K562 (cell line): ENCODE data around the gene PCNX2. TPM values are rescaled to one million over a fixed set of nuclear protein-coding genes. Genes with fewer than 3 reads are reported as not detected.

Source experiments
- ATAC-seq: fragments of 200-7000 bp; cut with Tn5 transposase; 3 replicates; pipeline ENCODE4 v1.9.1; 2020; ENCODE audit warnings: moderate library complexity
- BruUV-seq: library from RNA; stranded (reverse); fragments of 400-500 nt; replicated peaks from 2 replicates; lab custom pipeline; 2021; lab: Mats Ljungman, UMichigan
- CTCF ChIA-PET: fragments of 300-600 bp; formaldehyde crosslinking; extraction: SDS; loops from one replicate; lab custom pipeline; 2021; ENCODE audit warnings: low intra/inter-chr PET ratio; lab: Yijun Ruan, JAX
- POLR2A ChIA-PET: fragments of 300-600, 350-650 bp; sonication (Branson Sonifier 250); formaldehyde crosslinking; extraction: SDS; loops from one replicate; lab custom pipeline; 2021; ENCODE audit warnings: antibody characterized with exemption, inconsistent platforms; lab: Yijun Ruan, JAX
- DNase-seq, 4 experiments: peaks; one replicate each; pipeline versions ENCODE4 v3.0.0 to v3.0.0-alpha.2; 2011 to 2018; ENCODE audit warnings: low spot score in 3 of 4, mixed read lengths in 3 of 4; ENCODE audit errors: extremely low read depth in 1 of 4
- FAIRE-seq: peaks from 2 replicates; lab custom pipeline; 2011; peaks lifted over from hg19 to GRCh38; lab: Jason Lieb, UNC
- H2AFZ ChIP-seq: 2 replicates; pipeline ENCODE4 v1.6.0; 2011; ENCODE audit warnings: low read depth, low read length, control low read depth, inconsistent platforms
- H3K27ac ChIP-seq: fragments of 200-600 bp; 3 replicates; pipeline ENCODE4 v1.8.0; 2011; ENCODE audit warnings: low read depth, mild to moderate bottlenecking, control low read depth, inconsistent platforms, low read length, moderate library complexity, mixed read lengths; ENCODE audit errors: extremely low read depth
- H3K27me3 ChIP-seq, 2 experiments: fragments of 300-600 bp in 1 of 2; 2 replicates in 1 of 2; 3 replicates in 1 of 2; pipeline versions ENCODE4 v1.6.0 to v1.8.0; 2011; ENCODE audit warnings: inconsistent platforms in 2 of 2, low read length in 2 of 2, mild to moderate bottlenecking in 1 of 2, mixed read lengths in 1 of 2, moderate library complexity in 1 of 2; ENCODE audit not compliant: control insufficient read depth in 2 of 2, insufficient read depth in 2 of 2
- H3K36me3 ChIP-seq: fragments of 300-600 bp; 3 replicates; pipeline ENCODE4 v1.8.0; 2011; ENCODE audit warnings: mild to moderate bottlenecking, low read length, inconsistent platforms; ENCODE audit not compliant: control insufficient read depth, insufficient read depth
- H3K4me1 ChIP-seq, 2 experiments: fragments of 200-600 bp in 1 of 2; replicated peaks in 1 of 2; 2 replicates in 1 of 2; 3 replicates in 1 of 2; pipeline versions ENCODE4 v1.5.1 to v1.8.0; 2011; ENCODE audit warnings: inconsistent platforms in 2 of 2, low read length in 2 of 2, mild to moderate bottlenecking in 1 of 2, mixed read lengths in 1 of 2, moderate library complexity in 1 of 2; ENCODE audit not compliant: control insufficient read depth in 2 of 2, insufficient read depth in 2 of 2
- H3K4me2 ChIP-seq: 2 replicates; pipeline ENCODE4 v1.6.1; 2011; ENCODE audit warnings: low read length, control low read depth, inconsistent platforms, mixed read lengths; ENCODE audit not compliant: insufficient read depth
- H3K4me3 ChIP-seq: fragments of 200-600 bp; sonication (generic), shearing (Covaris generic); 2 replicates; pipeline ENCODE4 v1.5.1; 2016; ENCODE audit warnings: control low read depth, inconsistent platforms
- H3K79me2 ChIP-seq: fragments of 200-600 bp; 3 replicates; pipeline ENCODE4 v1.8.0; 2011; ENCODE audit warnings: low read length, inconsistent platforms; ENCODE audit not compliant: control insufficient read depth, insufficient read depth
- H3K9ac ChIP-seq, 2 experiments: 2 replicates each; pipeline versions ENCODE4 v1.6.0 to v1.6.1; 2011; ENCODE audit warnings: low read depth in 2 of 2, low read length in 2 of 2, control low read depth in 1 of 2, inconsistent platforms in 1 of 2, mild to moderate bottlenecking in 1 of 2, mixed read lengths in 1 of 2; ENCODE audit not compliant: insufficient read depth in 1 of 2
- H3K9me1 ChIP-seq: one replicate; pipeline ENCODE4 v1.6.0; 2011; ENCODE audit warnings: inconsistent platforms, mild to moderate bottlenecking, low read length, moderate library complexity; ENCODE audit not compliant: control insufficient read depth, insufficient read depth
- H3K9me3 ChIP-seq: replicated peaks from 2 replicates; pipeline ENCODE4 v1.5.1; 2011; ENCODE audit warnings: low read depth, low read length, inconsistent platforms; ENCODE audit not compliant: control insufficient read depth, insufficient read depth
- H4K20me1 ChIP-seq: replicated peaks from 2 replicates; pipeline ENCODE4 v1.6.1; 2011; ENCODE audit warnings: low read length, inconsistent platforms, mixed read lengths; ENCODE audit not compliant: control insufficient read depth, insufficient read depth
- BRF1 ChIP-seq: IDR thresholded peaks from 3 replicates; pipeline ENCODE4 v1.6.1; 2011; ENCODE audit warnings: borderline replicate concordance, mild to moderate bottlenecking; ENCODE audit not compliant: insufficient read length; ENCODE audit errors: extremely low read depth
- CBFA2T3 ChIP-seq: fragments of 450-650 bp; IDR thresholded peaks from 2 replicates; pipeline ENCODE4 v1.6.1; 2017
- FIP1L1 ChIP-seq: fragments of 200-400 bp; formaldehyde crosslinking; IDR thresholded peaks from 2 replicates; pipeline ENCODE4 v1.6.1; 2018; ENCODE audit warnings: mild to moderate bottlenecking, low read depth, low read length; ENCODE audit not compliant: poor library complexity, severe bottlenecking
- GABPB1 ChIP-seq: sonication (generic); formaldehyde crosslinking; IDR thresholded peaks from 2 replicates; pipeline ENCODE4 v1.8.0; 2022; ENCODE audit warnings: mild to moderate bottlenecking, missing genetic modification reagents
- MAFK ChIP-seq: IDR thresholded peaks from 2 replicates; pipeline ENCODE4 v1.6.1; 2011; ENCODE audit warnings: low read length, improper control_type of control experiment
- NR2F6 ChIP-seq: fragments of 450-650 bp; formaldehyde crosslinking; IDR thresholded peaks from 2 replicates; pipeline ENCODE4 v1.4.0; 2020; ENCODE audit warnings: mild to moderate bottlenecking
- STAT5A ChIP-seq: IDR thresholded peaks from 2 replicates; pipeline ENCODE4 v1.6.1; 2012; ENCODE audit warnings: low read length, inconsistent platforms, borderline replicate concordance
- ZNF431 ChIP-seq: sonication (generic); formaldehyde crosslinking; IDR thresholded peaks from 2 replicates; pipeline ENCODE4 v1.8.0; 2022; ENCODE audit warnings: mild to moderate bottlenecking, missing genetic modification reagents
- ZNF766 ChIP-seq: fragments of 200-800 bp; sonication (Bioruptor generic); conservative IDR thresholded peaks from 2 replicates; pipeline ENCODE4 v1.6.1; 2016; ENCODE audit warnings: missing genetic modification characterization, missing compliant biosample characterization
- WGBS: fragments of 100-300 bp; shearing (Covaris generic); methylation state at CpG from one replicate; pipeline ENCODE4 v1.1.6; 2016; ENCODE audit warnings: low coverage, mixed read lengths; ENCODE audit not compliant: insufficient coverage; ENCODE audit errors: missing lambda C conversion rate; 5-methylcytosine and 5-hydroxymethylcytosine counted together
- in situ Hi-C: fragments of 300-500 bp; cut with MboI; formaldehyde crosslinking; loops from 4 replicates; pipeline ENCODE4 v1.15.0; 2018; ENCODE audit warnings: inconsistent platforms, mixed read lengths
- intact Hi-C: fragments of 100-400 bp; cut with micrococcal nuclease; formaldehyde crosslinking; loops from 2 replicates; pipeline ENCODE4 v1.14.2; 2022
- polyA plus RNA-seq, 8 experiments: library from polyadenylated mRNA; depleted of rRNA in 4 of 8; stranded (reverse) in 5 of 8; unstranded in 3 of 8; fragments of >200 nt; fragmentation: Nextera tagmentation in 2 of 8; fragmentation: Illumina TruSeq in 1 of 8; extraction: Ambion mirVana in 2 of 8; extraction: Trizol in 1 of 8; gene quantifications; 2 replicates each; pipeline versions ENCODE4 v1.2.1 to v1.2.3, GENCODE V29; 2011 to 2014; ENCODE audit warnings: inconsistent platforms in 1 of 8, missing spikeins in 1 of 8
- total RNA-seq, 7 experiments: library from RNA; depleted of rRNA in 6 of 7; stranded (reverse); fragments of >200 nt in 6 of 7; fragmentation: Illumina TruSeq in 2 of 7; extraction: Trizol in 2 of 7; gene quantifications; 2 replicates each; pipeline versions ENCODE4 v1.2.1 to v1.2.3, GENCODE V29; 2011 to 2021; ENCODE audit warnings: low replicate concordance in 1 of 7
- TF ChIP-seq, protein P1 (sequence below), 2 experiments: IDR thresholded peaks in 1 of 2; conservative IDR thresholded peaks in 1 of 2; 2 replicates each; pipeline ENCODE4 v1.6.1; 2016; ENCODE audit warnings: low read depth in 2 of 2, mild to moderate bottlenecking in 1 of 2, missing compliant biosample characterization in 1 of 2, missing genetic modification characterization in 1 of 2, moderate library complexity in 1 of 2

Gene PCNX2
- total and polyA plus RNA-seq, 9 of the 15 experiments (the other 6 are each of a cell fraction or from before 2014, with no cell fraction given) = 0.07 to 0.33 TPM; not detected in 7

DNA sequence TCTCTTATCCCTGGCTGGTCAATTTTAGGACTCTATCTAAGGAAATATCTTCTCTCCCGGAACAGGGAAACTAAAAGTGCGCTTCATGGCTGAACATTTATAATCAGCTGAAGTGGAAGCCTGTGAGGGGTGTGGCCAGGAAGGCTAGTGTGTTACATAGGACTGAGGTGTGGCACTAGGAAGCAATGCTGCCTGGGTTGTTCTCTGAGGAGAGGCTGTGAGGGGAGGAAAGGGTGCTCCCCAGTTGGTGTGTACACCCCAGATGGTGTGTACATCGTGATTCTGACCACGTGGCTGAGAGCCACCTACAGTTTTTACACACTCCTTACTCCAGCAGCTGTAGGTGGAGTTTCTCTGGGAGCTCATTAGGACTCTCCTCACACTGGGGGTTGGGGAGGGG lies 328.9 kb downstream of the PCNX2 start:
- TF ChIP-seq MAFK = no peak
- Histone ChIP-seq H3K4me3 (no peak overlapping the region), H3K9me1 (no peaks in the 10 kb centered on the region), H3K9me3 (no peaks in the 10 kb centered on the region), H3K4me1 (no peaks in the 10 kb centered on the region; a peak in 1 of 5 replicates), H3K79me2 (no peaks in the 10 kb centered on the region), H3K27ac (no peak overlapping the region), H3K27me3 (no peaks in the 10 kb centered on the region), H3K36me3 (peaks cover 38% of the 10 kb centered on the region; the same call in 2 of the 3 replicates), H4K20me1 (no peaks in the 10 kb centered on the region), H2AFZ (no peak overlapping the region), H3K9ac (no peak overlapping the region), H3K4me2 (no peak overlapping the region)
- no TSS peak for BruUV-seq
- intact Hi-C loops (no loop called here), in situ Hi-C loops (no loop called here)
- no peak for FAIRE-seq
- ChIA-PET CTCF (no interaction called here), POLR2A (interaction anchor here (1.1 to 1.8 kb wide), 2 partner anchors 11 to 14 kb away, joined by 3 to 7 read pairs; no protein-coding TSS in a partner anchor)
- WGBS = 62% methylated on average over 4 of the region's 4 CpGs
- DNase-seq = no peak
- peak; percentile 74 for ATAC-seq

DNA sequence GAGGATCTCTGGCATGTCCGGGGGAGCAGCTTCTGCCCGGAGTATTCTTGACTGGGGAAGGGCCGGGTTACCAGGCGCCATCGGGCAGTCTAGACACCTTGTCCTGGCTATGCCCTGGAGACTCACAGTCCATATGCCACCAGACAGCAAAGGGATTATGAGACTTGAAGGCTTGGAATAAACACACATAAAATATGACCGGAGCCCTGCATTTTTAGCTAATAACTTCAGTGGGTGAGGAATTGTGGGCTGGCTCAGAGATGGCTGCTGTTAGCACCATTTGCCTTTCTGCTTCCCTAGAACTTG lies 329.7 kb downstream of the PCNX2 start:
- no peak overlapping the region for H3K4me3 ChIP-seq
- H3K9me1 ChIP-seq = no peaks in the 10 kb centered on the region
- WGBS = 71% methylated on average over 6 of the region's 6 CpGs
- DNase-seq (no peak), ATAC-seq (no peak), FAIRE-seq (no peak)
- H3K4me2 ChIP-seq = no peak overlapping the region
- peaks cover 34% of the 10 kb centered on the region; the same call in 2 of the 3 replicates for H3K36me3 ChIP-seq
- POLR2A ChIA-PET = interaction anchor here (1.1 to 1.8 kb wide), 2 partner anchors 11 to 14 kb away, joined by 3 to 7 read pairs; no protein-coding TSS in a partner anchor
- no peak overlapping the region for H2AFZ ChIP-seq
- H3K27ac ChIP-seq = no peak overlapping the region
- H3K9me3 ChIP-seq = no peaks in the 10 kb centered on the region
- no peaks in the 10 kb centered on the region for H4K20me1 ChIP-seq
- BruUV-seq = no TSS peak
- no peaks in the 10 kb centered on the region for H3K27me3 ChIP-seq
- H3K4me1 ChIP-seq = no peaks in the 10 kb centered on the region; a peak in 1 of 5 replicates
- intact Hi-C loops = no loop called here
- CTCF ChIA-PET = no interaction called here
- no peaks in the 10 kb centered on the region for H3K79me2 ChIP-seq
- no peak overlapping the region for H3K9ac ChIP-seq
- in situ Hi-C loops = no loop called here
- TF ChIP-seq NR2F6 (no peak), FIP1L1 (no peak), STAT5A (no peak), CBFA2T3 (no peak), ZNF431 (CRISPR knock-in tag) (no peak), ZNF766 (no peak), GABPB1 (CRISPR knock-in tag) (no peak), BRF1 (no peak)
- TF ChIP-seq, protein P1, sequence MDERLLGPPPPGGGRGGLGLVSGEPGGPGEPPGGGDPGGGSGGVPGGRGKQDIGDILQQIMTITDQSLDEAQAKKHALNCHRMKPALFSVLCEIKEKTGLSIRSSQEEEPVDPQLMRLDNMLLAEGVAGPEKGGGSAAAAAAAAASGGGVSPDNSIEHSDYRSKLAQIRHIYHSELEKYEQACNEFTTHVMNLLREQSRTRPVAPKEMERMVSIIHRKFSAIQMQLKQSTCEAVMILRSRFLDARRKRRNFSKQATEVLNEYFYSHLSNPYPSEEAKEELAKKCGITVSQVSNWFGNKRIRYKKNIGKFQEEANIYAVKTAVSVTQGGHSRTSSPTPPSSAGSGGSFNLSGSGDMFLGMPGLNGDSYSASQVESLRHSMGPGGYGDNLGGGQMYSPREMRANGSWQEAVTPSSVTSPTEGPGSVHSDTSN (CRISPR knock-in tag; IDR thresholded peaks at IDR 0.05; ENCODE audit: low read depth) = no peak
- TF ChIP-seq, protein P1 (tag; conservative IDR thresholded peaks at IDR 0.05; ENCODE audit: low read depth) = no peak
